Adrenal gland (tissue), 5 donors: ENCODE data around the gene SLC9A3.

ENCODE experiments used
- POLR2A ChIP-seq, 2 donors: fragments of 450-650 bp; IDR thresholded peaks; one replicate each; pipeline ENCODE4 v1.6.1; 2017; ENCODE audit warnings: antibody characterized with exemption in 2 of 2, mild to moderate bottlenecking in 2 of 2, moderate library complexity in 1 of 2
- TF ChIP-seq, protein P1 (sequence below), 6 experiments: fragments of 450-650 bp in 4 of 6; fragments of 200-600 bp in 2 of 6; sonication (generic) in 1 of 6; IDR thresholded peaks; 1 replicate in 5 of 6; 2 replicates in 1 of 6; pipeline versions ENCODE4 v1.5.1 to v1.8.0; 2016 to 2021; ENCODE audit warnings: antibody characterized with exemption in 6 of 6, mild to moderate bottlenecking in 2 of 6, moderate library complexity in 1 of 6
- donor health status: DM: no; HTN: no; CAD: no.

- TF ChIP-seq, protein P1, sequence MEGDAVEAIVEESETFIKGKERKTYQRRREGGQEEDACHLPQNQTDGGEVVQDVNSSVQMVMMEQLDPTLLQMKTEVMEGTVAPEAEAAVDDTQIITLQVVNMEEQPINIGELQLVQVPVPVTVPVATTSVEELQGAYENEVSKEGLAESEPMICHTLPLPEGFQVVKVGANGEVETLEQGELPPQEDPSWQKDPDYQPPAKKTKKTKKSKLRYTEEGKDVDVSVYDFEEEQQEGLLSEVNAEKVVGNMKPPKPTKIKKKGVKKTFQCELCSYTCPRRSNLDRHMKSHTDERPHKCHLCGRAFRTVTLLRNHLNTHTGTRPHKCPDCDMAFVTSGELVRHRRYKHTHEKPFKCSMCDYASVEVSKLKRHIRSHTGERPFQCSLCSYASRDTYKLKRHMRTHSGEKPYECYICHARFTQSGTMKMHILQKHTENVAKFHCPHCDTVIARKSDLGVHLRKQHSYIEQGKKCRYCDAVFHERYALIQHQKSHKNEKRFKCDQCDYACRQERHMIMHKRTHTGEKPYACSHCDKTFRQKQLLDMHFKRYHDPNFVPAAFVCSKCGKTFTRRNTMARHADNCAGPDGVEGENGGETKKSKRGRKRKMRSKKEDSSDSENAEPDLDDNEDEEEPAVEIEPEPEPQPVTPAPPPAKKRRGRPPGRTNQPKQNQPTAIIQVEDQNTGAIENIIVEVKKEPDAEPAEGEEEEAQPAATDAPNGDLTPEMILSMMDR (IDR thresholded peaks at IDR 0.05) = no peak
- TF ChIP-seq POLR2A (IDR thresholded peaks at IDR 0.05) = no peak
These were observed 60.3 kb downstream of the SLC9A3 start for GRCh38 chr5:463952-464351.
